Measurements from ENCODE around the gene HSPB9. TPM values are rescaled to one million over a fixed set of nuclear protein-coding genes. Genes with fewer than 3 reads are reported as not detected.

The HSPB9 gene
- total RNA-seq, 6 donors from 2014 or later: 0.15 to 1.0 TPM; not detected in 4

- H3K9me3 ChIP-seq: no peaks in the 10 kb centered on the region
- no peaks in the 10 kb centered on the region for H3K27me3 ChIP-seq
- no peak for TF ChIP-seq POLR2AphosphoS5 (IDR thresholded peaks at IDR 0.05)
- no peak for TF ChIP-seq EP300 (IDR thresholded peaks at IDR 0.05)
- no peak for TF ChIP-seq POLR2A (IDR thresholded peaks at IDR 0.05)
- no peak for TF ChIP-seq CTCF (IDR thresholded peaks at IDR 0.05)
- WGBS, 2 donors: 84 to 85% methylated on average over 8 of the region's 8 CpGs
- ATAC-seq (ENCODE audit: low FRiP score in 2 of 2): no peak
- DNase-seq: no peak
- no peak overlapping the region for H3K4me3 ChIP-seq
- no peaks in the 10 kb centered on the region for H3K4me1 ChIP-seq
- H3K36me3 ChIP-seq: no peaks in the 10 kb centered on the region
- no peak overlapping the region for H3K27ac ChIP-seq
Observed at GRCh38 chr17:42167807-42168206, 45.2 kb downstream of the HSPB9 start.

GRCh38 chr17:42169351-42169750 is 46.7 kb downstream of the HSPB9 start:
- no peaks in the 10 kb centered on the region for H3K9me3 ChIP-seq
- DNase-seq: peak in 1 of 2 donors; percentile 81
- H3K36me3 ChIP-seq: no peaks in the 10 kb centered on the region
- no peaks in the 10 kb centered on the region for H3K27me3 ChIP-seq
- H3K27ac ChIP-seq: no peak overlapping the region
- no peaks in the 10 kb centered on the region for H3K4me1 ChIP-seq
- no peak overlapping the region for H3K4me3 ChIP-seq
- whole genome bisulfite sequencing, 2 donors: 89 to 92% methylated on average over 24 to 29 of the region's 29 CpGs
- ATAC-seq (ENCODE audit: low FRiP score in 2 of 2): no peak
- no peak for TF ChIP-seq CTCF (IDR thresholded peaks at IDR 0.05)
- TF ChIP-seq EP300 (IDR thresholded peaks at IDR 0.05): no peak
- TF ChIP-seq POLR2AphosphoS5 (IDR thresholded peaks at IDR 0.05): no peak
- TF ChIP-seq POLR2A (IDR thresholded peaks at IDR 0.05): no peak

- Histone ChIP-seq H3K27ac (no peak overlapping the region), H3K9me3 (no peaks in the 10 kb centered on the region), H3K4me3 (no peak overlapping the region), H3K27me3 (no peaks in the 10 kb centered on the region), H3K36me3 (no peaks in the 10 kb centered on the region), H3K4me1 (no peaks in the 10 kb centered on the region)
- TF ChIP-seq EP300 (IDR thresholded peaks at IDR 0.05) (no peak), CTCF (IDR thresholded peaks at IDR 0.05) (no peak), POLR2AphosphoS5 (IDR thresholded peaks at IDR 0.05) (no peak), POLR2A (IDR thresholded peaks at IDR 0.05) (no peak)
- DNase-seq (no peak), ATAC-seq (ENCODE audit: low FRiP score in 2 of 2) (peak in 1 of 2 donors; percentile 7)
- WGBS, 2 donors: 64 to 72% methylated on average over 10 to 11 of the region's 11 CpGs
Observed at GRCh38 chr17:42171831-42172230, 49.2 kb downstream of the HSPB9 start.

Other genes starting within 250 kb of the HSPB9 start
- 100 to 1,000 TPM in 2 of 6 donors, 10 to 100 TPM in 4; 41.9 to 132 (median 84.6) TPM for gene ACLY, start 203.9 kb upstream of the HSPB9 start, total RNA-seq
- 10 to 100 TPM in 2 of 6 donors, 1 to 10 TPM in 4; 1.2 to 16.9 (median 4.8) TPM for gene ODAD4, start 192.2 kb upstream of the HSPB9 start, total RNA-seq
- gene CNP, start 156.0 kb upstream of the HSPB9 start, total RNA-seq: 10 to 100 TPM; 33.4 to 62.3 (median 45.3) TPM
- 100 to 1,000 TPM in 1 of 6 donors, 10 to 100 TPM in 5; 53.2 to 109 (median 73.5) TPM for gene DNAJC7, start 105.4 kb upstream of the HSPB9 start, total RNA-seq
- gene NKIRAS2, start 102.7 kb upstream of the HSPB9 start, total RNA-seq: 10 to 100 TPM; 27.2 to 36.6 (median 31.0) TPM
- gene C17orf113, start 72.2 kb upstream of the HSPB9 start, total RNA-seq: 1 to 10 TPM; 1.1 to 5.2 (median 2.3) TPM
- 1 to 10 TPM in 2 of 6 donors, under 1 TPM in 4; 0.30 to 2.1 (median 0.44) TPM for gene ZNF385C, start 24.3 kb upstream of the HSPB9 start, total RNA-seq
- 10 to 100 TPM; 15.8 to 56.6 (median 32.6) TPM for gene DHX58, start 10.1 kb upstream of the HSPB9 start, total RNA-seq
- gene KAT2A, start 1.4 kb upstream of the HSPB9 start, total RNA-seq: 100 to 1,000 TPM in 1 of 6 donors, 10 to 100 TPM in 5; 17.0 to 116 (median 32.5) TPM
- 100 to 1,000 TPM in 3 of 6 donors, 10 to 100 TPM in 3; 57.6 to 183 (median 133) TPM for gene RAB5C, start 32.2 kb downstream of the HSPB9 start, total RNA-seq
- gene KCNH4, start 58.3 kb downstream of the HSPB9 start, total RNA-seq: under 1 TPM in 2 of 6 donors, not detected in 4; under 0.01 to 0.27 TPM
- not detected for gene HCRT, start 62.6 kb downstream of the HSPB9 start, total RNA-seq
- 10 to 100 TPM; 24.3 to 40.9 (median 33.0) TPM for gene GHDC, start 71.7 kb downstream of the HSPB9 start, total RNA-seq
- 100 to 1,000 TPM in 1 of 6 donors, 10 to 100 TPM in 5; 48.6 to 115 (median 66.3) TPM for gene STAT5B, start 153.6 kb downstream of the HSPB9 start, total RNA-seq
- gene STAT5A, start 165.7 kb downstream of the HSPB9 start, total RNA-seq: 100 to 1,000 TPM in 1 of 6 donors, 10 to 100 TPM in 5; 33.7 to 119 (median 70.3) TPM

All from upper lobe of left lung (tissue), 6 donors.